Motor neuron (in vitro differentiated cells): ENCODE measurements around the gene STARD3NL. TPM values are rescaled to one million over a fixed set of nuclear protein-coding genes. Genes with fewer than 3 reads are reported as not detected.
A peak's percentile ranks its signal among the peaks of the same experiment; 100 is the strongest.
"Not testable (repeated sequence)": the region's sequence is repeated elsewhere in the genome, so short reads cannot be mapped to it uniquely, and the experiment has no call there.

ENCODE experiments used
- ATAC-seq, 8 experiments: fragments of 200-7000 bp; cut with Tn5 transposase; replicated peaks in 6 of 8; 2 replicates each; pipeline ENCODE4 v1.8.0; 2021; ENCODE audit warnings: mild to moderate bottlenecking in 8 of 8, moderate library complexity in 8 of 8
- H3K27ac ChIP-seq, 2 donors: fragments of 250-450 bp; sonication (Bioruptor Pico); 2 replicates each; pipeline ENCODE4 v1.9.0; 2021; ENCODE audit warnings: antibody characterized with exemption in 2 of 2, mild to moderate bottlenecking in 2 of 2, moderate library complexity in 1 of 2
- H3K4me1 ChIP-seq, 2 donors: fragments of 250-450 bp; sonication (Bioruptor Pico); replicated peaks in 1 of 2; 2 replicates each; pipeline ENCODE4 v1.6.1; 2021; ENCODE audit warnings: antibody characterized with exemption in 2 of 2, mild to moderate bottlenecking in 2 of 2, moderate library complexity in 1 of 2
- H3K4me3 ChIP-seq, 5 donors: fragments of 250-450 bp; sonication (Bioruptor Pico); 2 replicates each; pipeline ENCODE4 v1.9.0; 2021; ENCODE audit warnings: antibody characterized with exemption in 5 of 5, mild to moderate bottlenecking in 5 of 5, moderate library complexity in 4 of 5
- WGBS, 10 experiments: fragments of 450-650 bp; shearing (Covaris generic); methylation state at CpG; one replicate each; pipeline ENCODE4 v1.0.0; 2022; 5-methylcytosine and 5-hydroxymethylcytosine counted together
- in situ Hi-C, 9 experiments: fragments of 400-800 bp; cut with MboI; loops; one replicate each; pipeline ENCODE4 v1.15.0; 2021; ENCODE audit warnings: low sequenced_read_pairs in 9 of 9, low pct_unique_long_range_greater_than_20kb in 2 of 9; ENCODE audit not compliant: unreplicated experiment in 9 of 9
- total RNA-seq, 8 experiments: library from RNA; unstranded; fragments of 300-600 nt; gene quantifications; 2 replicates each; pipeline versions ENCODE4 v1.2.3 to v1.2.4, GENCODE V29; 2022

The STARD3NL gene
- total RNA-seq, 8 experiments from 2014 or later = 35.7 to 158 (median 108) TPM

DNA sequence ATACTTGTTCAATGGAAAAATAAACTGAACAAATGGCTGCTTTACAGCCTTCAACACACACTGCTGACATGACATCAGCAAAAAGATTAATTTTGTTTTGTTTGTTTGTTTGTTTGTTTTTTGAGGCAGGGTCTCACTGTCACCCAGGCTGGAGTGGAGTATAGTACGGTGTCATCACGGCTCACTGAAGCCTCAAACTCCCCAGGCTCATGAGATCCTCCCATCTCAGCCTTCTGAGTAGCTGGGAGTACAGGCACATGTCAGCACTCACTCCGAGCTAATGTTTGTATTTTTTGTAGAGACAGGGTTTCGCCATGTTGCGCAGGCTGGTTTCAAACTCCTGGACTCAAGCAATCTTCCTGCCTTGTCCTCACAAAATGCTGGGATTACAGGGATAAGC is 84.5 kb downstream of the STARD3NL start:
- H3K27ac ChIP-seq = no peak overlapping the region
- ATAC-seq = peak in 3 of 8 experiments; percentile 39 to 46 (median 44)
- 7 to 90% (median 68%) methylated on average over 1 to 5 of the region's 5 CpGs; no CpG with 5 or more reads in 2 of the 10 experiments for WGBS, 10 experiments
- no peak overlapping the region for H3K4me3 ChIP-seq
- H3K4me1 ChIP-seq = peaks cover 0 to 4% of the 10 kb centered on the region in 2 donors
- in situ Hi-C loops = no loop called here

DNA sequence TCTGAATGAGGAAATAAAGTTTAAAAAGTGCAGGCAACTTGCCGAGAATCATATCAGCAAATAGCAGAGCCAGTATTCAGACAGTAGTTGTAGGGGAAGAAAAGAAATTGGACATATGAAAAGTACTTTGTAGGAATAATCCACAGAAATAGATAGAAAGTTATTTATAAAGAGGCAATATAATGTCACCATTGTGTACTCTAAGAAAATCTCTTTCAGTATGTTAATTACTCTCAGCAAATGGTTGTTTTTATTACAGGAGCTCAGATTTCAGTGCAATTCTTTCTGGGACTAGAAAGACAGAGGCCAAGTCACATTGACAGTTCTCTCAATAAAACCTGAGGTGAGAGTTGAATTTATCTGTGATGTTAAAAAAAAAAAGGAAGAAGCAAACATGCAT is 85.2 kb downstream of the STARD3NL start:
- in situ Hi-C loops, H3K27ac ChIP-seq, H3K4me1 ChIP-seq, H3K4me3 ChIP-seq: not testable (repeated sequence)
- WGBS, 10 experiments = 22 to 100% (median 72%) methylated on average over 1 of the region's 1 CpG; no CpG with 5 or more reads in 2 of the 10 experiments
- peak in 2 of 8 experiments; percentile 59 to 66 for ATAC-seq

DNA sequence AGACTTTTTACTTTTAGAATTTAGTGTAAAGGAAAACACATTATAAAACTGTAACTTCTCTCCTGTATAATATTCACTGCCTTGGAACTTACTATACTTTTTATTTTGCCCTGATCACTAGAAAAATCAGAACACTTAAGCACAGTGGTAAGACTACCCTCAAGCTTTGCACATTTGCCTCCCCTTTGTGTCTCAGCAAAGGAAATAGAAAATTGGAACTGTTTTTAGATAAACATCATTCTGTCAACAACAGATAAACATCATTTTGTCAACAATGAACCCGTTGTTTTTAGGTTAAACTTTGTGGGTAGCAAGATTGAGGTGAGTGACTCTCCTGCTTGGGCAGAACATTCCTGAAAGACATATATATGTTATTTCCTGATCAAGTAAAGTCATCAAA is 86.6 kb downstream of the STARD3NL start:
- ATAC-seq, H3K27ac ChIP-seq, H3K4me3 ChIP-seq, in situ Hi-C loops, H3K4me1 ChIP-seq: not testable (repeated sequence)
- 17 to 100% (median 60%) methylated on average over 1 of the region's 1 CpG; no CpG with 5 or more reads in 6 of the 10 experiments for WGBS, 10 experiments

DNA sequence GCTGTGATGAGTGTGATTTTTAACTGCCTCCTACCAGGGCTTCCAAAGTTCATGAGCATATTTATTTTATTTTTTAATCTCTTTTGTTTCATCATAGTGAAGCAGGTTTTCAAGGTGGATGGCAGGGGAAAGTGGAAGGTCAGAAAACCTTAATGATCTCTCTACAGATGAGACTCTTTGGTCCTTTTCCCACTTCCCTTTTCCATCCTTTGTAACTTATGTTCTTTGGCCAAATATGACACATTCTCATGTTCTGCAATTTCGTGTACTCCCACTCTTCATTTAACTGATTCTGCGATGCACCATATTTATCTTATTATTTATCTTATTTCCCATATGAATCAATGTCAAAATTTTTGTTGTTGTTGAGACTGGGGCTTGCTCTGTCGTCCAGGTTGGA is 87.9 kb downstream of the STARD3NL start:
- H3K27ac ChIP-seq, H3K4me3 ChIP-seq, ATAC-seq, in situ Hi-C loops, H3K4me1 ChIP-seq: not testable (repeated sequence)
- 17 to 100% (median 83%) methylated on average over 2 to 3 of the region's 3 CpGs; no CpG with 5 or more reads in 6 of the 10 experiments for WGBS, 10 experiments

DNA sequence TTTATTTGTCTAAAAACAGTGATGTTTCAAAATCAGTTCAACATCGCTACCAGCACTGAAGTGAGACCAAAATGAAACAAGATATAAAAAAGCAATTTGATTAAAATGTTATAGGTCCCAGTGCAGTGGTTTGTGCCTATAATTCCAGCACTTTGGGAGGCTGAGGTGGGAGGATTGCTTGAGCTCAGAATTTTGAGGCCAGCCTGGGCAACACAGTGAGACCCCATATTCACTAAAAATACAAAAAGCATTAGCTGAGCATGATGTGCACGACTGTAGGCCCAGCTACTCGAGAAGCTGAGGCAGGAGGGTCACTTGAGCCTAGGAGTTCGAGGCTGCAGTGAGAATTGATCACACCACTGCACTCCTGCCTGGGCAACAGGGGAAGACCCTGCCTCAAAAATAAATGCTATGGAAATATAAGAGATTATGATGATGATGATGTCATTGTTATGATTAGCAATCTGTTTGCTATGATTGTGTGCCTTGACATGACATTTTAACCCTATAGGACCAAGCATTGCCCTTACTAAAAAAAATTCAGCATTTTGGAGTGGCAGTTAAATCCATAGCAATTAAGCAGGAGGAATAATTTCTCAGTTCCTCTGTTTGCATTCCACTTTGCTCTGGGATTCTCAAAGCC is 91.8 kb downstream of the STARD3NL start:
- in situ Hi-C loops, H3K27ac ChIP-seq, H3K4me3 ChIP-seq, ATAC-seq, H3K4me1 ChIP-seq: not testable (repeated sequence)
- WGBS, 10 experiments = 8 to 90% (median 80%) methylated on average over 2 to 3 of the region's 4 CpGs; no CpG with 5 or more reads in 5 of the 10 experiments

DNA sequence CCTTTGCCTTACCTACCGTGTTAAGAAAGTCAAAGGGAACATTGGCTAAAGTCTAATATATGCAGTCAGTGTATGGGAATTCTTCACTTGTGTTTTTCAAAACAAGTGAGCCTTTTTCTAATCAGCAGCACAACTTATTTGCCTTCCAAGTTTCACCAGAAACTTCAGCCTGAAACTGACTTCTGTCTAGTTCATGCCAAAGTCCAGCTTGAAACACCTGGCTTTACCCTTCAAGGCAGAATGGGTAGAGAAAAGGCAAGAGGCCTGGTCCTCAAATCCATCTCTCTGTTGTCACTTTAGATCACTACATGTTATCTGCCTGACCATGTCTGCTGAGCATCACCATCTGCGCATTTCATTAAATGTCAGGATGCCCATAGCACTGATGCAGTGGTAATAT is 92.4 kb downstream of the STARD3NL start:
- H3K27ac ChIP-seq = not testable (repeated sequence)
- WGBS, 10 experiments = 71 to 100% (median 100%) methylated on average over 1 of the region's 2 CpGs; no CpG with 5 or more reads in 7 of the 10 experiments

DNA sequence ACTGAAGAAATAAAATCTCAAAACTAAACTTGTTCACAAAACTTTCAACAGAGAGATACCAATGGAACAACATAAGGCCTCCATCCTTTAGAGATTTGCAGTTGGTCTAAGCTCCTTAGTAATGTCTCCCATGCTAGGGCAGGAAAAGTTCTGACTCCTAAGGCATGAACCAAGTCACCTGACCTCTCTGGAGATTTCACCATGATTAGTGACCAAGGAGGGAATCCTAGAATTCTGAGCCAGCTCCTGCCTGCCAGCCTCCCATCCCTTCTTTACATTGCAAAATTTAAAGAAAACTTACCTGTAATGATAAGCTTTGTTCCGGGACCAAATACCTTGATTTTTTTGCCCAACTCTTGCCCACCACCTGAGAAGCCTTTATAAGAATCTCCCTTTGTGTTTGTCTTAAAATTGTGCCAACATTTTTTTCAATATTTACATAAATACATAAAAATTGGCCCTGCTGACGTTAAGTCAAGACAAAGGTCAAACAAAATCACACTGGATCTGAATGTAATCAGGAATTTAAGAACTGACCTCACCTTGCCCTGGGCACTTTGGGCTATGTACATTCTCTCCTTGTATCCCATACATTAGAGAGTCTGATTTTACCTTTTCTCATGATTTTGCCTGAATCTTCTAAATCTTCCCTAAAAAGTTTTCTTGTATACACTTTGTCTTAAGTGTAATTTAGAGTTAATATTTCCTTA is 95.4 kb downstream of the STARD3NL start, which contains the start of gene TARP:
TARP (minus strand) TSS at position 351 of the 710 bp plus-strand sequence.
- 0 to 95% (median 71%) methylated on average over 1 to 2 of the region's 2 CpGs; no CpG with 5 or more reads in 1 of the 10 experiments for WGBS, 10 experiments
- Histone ChIP-seq H3K27ac (no peak within 1 kb of the TSS), H3K4me1 (no peaks in the 10 kb centered on the region), H3K4me3 (no peak within 1 kb of the TSS)
- no peak for ATAC-seq
- in situ Hi-C loops = no loop called here

More for the DNA sequence above, 92.4 kb downstream of the STARD3NL start:
- H3K4me3 ChIP-seq, ATAC-seq, H3K4me1 ChIP-seq, in situ Hi-C loops: not testable (repeated sequence)

DNA sequence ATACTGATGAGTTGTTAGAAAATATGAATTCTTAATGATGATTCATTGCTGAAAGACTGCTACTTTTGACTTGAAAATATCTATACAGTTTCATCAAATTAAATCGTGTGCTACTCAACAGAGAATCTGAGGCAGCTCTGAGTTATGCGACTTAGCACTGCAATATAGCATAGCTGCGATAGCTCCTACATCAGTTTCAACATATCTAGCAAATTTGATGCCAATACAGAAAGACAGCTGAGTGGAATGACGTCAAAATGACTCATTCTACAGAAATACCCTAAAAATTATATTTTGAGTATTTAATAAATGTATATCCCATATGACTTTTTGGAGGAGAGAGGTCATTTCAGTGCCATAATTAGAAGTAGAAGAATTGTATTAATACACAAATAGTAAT is 96.4 kb downstream of the STARD3NL start:
- H3K27ac ChIP-seq = no peak overlapping the region
- in situ Hi-C loops = no loop called here
- no peaks in the 10 kb centered on the region for H3K4me1 ChIP-seq
- WGBS, 10 experiments = 62 to 100% (median 93%) methylated on average over 1 to 4 of the region's 4 CpGs
- no peak overlapping the region for H3K4me3 ChIP-seq
- no peak for ATAC-seq

DNA sequence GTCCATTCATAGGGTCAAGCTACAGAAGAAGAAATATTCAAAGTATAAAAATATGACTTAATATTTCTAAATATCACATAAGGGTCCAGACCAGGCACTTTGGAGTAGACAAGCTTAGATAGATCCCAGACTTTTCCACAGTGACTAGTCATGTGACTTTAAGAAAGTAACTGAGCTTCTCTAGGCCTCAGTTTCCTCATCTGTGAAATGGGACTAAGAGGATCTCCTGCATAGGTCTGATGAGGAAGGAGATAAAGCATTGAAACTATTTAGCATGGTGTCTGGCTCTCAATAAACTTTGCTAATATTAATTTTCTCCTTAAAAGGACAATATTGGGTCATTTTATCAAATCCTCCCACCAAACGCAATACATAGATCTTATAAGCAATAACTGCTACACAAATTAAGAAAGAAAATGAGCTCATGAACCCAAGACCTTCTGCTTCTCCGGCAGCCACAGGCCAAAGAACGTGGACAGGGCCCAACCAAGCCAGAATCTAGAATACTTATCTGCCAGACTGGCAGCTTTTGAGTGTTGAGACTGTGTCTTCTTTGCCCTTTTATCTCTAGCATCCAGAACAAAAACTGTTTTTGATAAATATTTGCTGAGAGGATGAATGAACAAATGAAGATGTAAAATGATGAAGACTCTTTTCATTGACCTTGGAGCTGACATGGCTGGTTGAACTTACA is 97.0 kb downstream of the STARD3NL start:
- WGBS, 10 experiments = 13 to 96% (median 80%) methylated on average over 1 to 3 of the region's 3 CpGs; no CpG with 5 or more reads in 1 of the 10 experiments
- no peak overlapping the region for H3K4me3 ChIP-seq
- H3K27ac ChIP-seq = no peak overlapping the region
- in situ Hi-C loops = no loop called here
- ATAC-seq = no peak
- H3K4me1 ChIP-seq = no peaks in the 10 kb centered on the region

DNA sequence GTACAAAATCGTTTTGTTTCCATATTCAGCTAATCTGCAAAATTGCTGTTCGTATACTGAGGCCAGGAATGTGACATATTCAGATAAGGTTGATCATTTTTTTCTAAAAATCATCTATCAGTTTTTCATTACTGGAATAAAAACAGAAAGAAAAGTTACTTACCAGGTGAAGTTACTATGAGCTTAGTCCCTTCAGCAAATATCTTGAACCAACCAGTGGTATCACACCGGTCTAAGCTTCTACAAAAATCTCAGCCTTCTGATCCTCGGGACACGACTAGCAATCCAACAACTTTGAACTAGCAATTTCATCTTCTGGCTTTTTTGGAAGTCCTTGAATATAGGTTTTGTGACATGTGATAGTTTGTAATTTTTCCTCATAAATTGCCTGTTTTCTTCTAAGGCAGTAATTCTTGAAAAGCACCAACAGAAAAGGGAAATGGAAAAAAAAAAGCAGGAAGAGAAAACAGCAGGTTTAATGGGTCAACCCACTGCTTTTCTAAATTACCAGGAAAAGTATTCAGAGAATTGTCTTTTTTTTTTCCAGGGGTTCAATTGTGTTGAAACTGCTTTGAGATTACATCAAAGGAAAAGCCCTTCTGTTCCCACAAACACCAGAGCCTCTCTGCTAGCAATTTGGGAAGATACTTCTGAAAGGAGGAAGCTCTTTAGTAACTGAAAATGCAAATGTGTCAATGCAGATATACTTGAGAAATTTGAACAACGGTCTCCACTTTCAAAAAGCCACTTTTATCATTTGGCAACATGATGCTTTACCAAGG is 98.2 kb downstream of the STARD3NL start:
- ATAC-seq = no peak
- Histone ChIP-seq H3K4me1 (no peaks in the 10 kb centered on the region), H3K4me3 (no peak overlapping the region), H3K27ac (no peak overlapping the region)
- 28 to 85% (median 65%) methylated on average over 3 to 6 of the region's 6 CpGs for WGBS, 10 experiments
- in situ Hi-C loops = no loop called here

DNA sequence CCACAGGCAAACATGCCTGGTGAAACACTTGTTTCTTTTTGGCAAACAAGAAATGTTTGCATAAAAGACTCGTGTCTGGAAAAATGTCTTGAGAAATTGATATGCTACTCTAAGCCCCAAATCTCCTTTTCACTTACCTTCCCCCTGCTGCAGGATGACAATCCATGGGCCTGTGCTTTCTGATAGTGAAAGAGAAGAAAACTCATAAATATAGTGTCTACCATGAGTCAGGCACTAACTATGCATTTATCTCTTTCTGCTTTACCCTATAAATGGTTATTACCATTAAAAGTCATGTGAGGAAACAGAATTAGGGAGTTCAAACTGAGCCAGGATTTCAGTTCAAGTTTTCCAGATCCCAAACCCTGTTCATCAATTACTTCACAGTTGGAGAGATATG is 102.0 kb downstream of the STARD3NL start:
- ATAC-seq = peak in 1 of 8 experiments; percentile 26
- 0 to 90% (median 50%) methylated on average over 1 of the region's 1 CpG; no CpG with 5 or more reads in 3 of the 10 experiments for WGBS, 10 experiments
- H3K4me3 ChIP-seq = no peak overlapping the region
- H3K27ac ChIP-seq = no peak overlapping the region
- H3K4me1 ChIP-seq = no peaks in the 10 kb centered on the region
- in situ Hi-C loops = no loop called here
